GM21360 (cell line): ENCODE results near the gene CENPA.
"Not testable (repeated sequence)": the region's sequence is repeated elsewhere in the genome, so short reads cannot be mapped to it uniquely, and the experiment has no call there.

Experiments
- ATAC-seq: cut with Tn5 transposase; IDR thresholded peaks from one replicate; pipeline ENCODE4 v1.9.1; 2021; ENCODE audit warnings: mild to moderate bottlenecking, moderate library complexity; ENCODE audit not compliant: unreplicated experiment

CENPA gene

GRCh38 chr2:26759845-26760244 is 26.0 kb upstream of the CENPA start:
- no peak for ATAC-seq

- not testable (repeated sequence) for ATAC-seq
Observed at GRCh38 chr2:26760991-26761390, 24.9 kb upstream of the CENPA start.

GRCh38 chr2:26763019-26763418 is 22.8 kb upstream of the CENPA start:
- ATAC-seq, result no peak

- peak; percentile 78 for ATAC-seq
Observed at GRCh38 chr2:26764078-26764887, 21.6 kb upstream of the CENPA start, which contains the start of gene SLC35F6. Gene SLC35F6 (plus strand): TSS chr2:26764284. CDS start chr2:26764350, 66 bp downstream.

- no peak for ATAC-seq
Observed at GRCh38 chr2:26764906-26765305, 20.9 kb upstream of the CENPA start.

GRCh38 chr2:26765475-26766200 is 20.2 kb upstream of the CENPA start:
- no peak for ATAC-seq

GRCh38 chr2:26767129-26767528 is 18.7 kb upstream of the CENPA start:
- no peak for ATAC-seq

GRCh38 chr2:26767894-26768487 is 17.9 kb upstream of the CENPA start:
- ATAC-seq, result no peak

GRCh38 chr2:26768759-26769088 is 17.1 kb upstream of the CENPA start:
- no peak for ATAC-seq

GRCh38 chr2:26769089-26769761 is 16.6 kb upstream of the CENPA start:
- ATAC-seq, result no peak

GRCh38 chr2:26770986-26771586 is 14.8 kb upstream of the CENPA start:
- ATAC-seq, result no peak

- no peak for ATAC-seq
Observed at GRCh38 chr2:26772064-26773001, 13.5 kb upstream of the CENPA start.

GRCh38 chr2:26776195-26776800 is 9.6 kb upstream of the CENPA start:
- ATAC-seq, result no peak

- ATAC-seq, result no peak
Observed at GRCh38 chr2:26778098-26778497, 7.8 kb upstream of the CENPA start.

- no peak for ATAC-seq
Observed at GRCh38 chr2:26778507-26778906, 7.3 kb upstream of the CENPA start.

- no peak for ATAC-seq
Observed at GRCh38 chr2:26780203-26780760, 5.6 kb upstream of the CENPA start.

- no peak for ATAC-seq
Observed at GRCh38 chr2:26782876-26783704, 2.8 kb upstream of the CENPA start.

- ATAC-seq, result no peak
Observed at GRCh38 chr2:26784570-26785234, 1.2 kb upstream of the CENPA start.
